A549 (cell line): Measurements from ENCODE around the gene ZNF341. TPM values are rescaled to one million over a fixed set of nuclear protein-coding genes. Genes with fewer than 3 reads are reported as not detected.

ENCODE experiments used
- ATAC-seq, 2 experiments: fragments of 200-7000 bp in 1 of 2; fragments of >200 bp in 1 of 2; cut with Nextera tagmentation in 1 of 2; cut with Tn5 transposase in 1 of 2; 3 replicates each; pipeline versions ENCODE4 v1.8.0 to v1.9.1; 2018 to 2020; ENCODE audit warnings: mild to moderate bottlenecking in 1 of 2, moderate library complexity in 1 of 2
- CTCF ChIA-PET: fragments of 300-600 bp; sonication (Branson Sonifier 250); formaldehyde crosslinking; extraction: SDS; loops from one replicate; lab custom pipeline; 2021; ENCODE audit warnings: antibody characterized with exemption, inconsistent platforms; lab: Yijun Ruan, JAX
- POLR2A ChIA-PET: fragments of 350-600 bp; formaldehyde crosslinking; extraction: SDS; loops from one replicate; lab custom pipeline; 2021; ENCODE audit warnings: antibody characterized with exemption, inconsistent platforms; lab: Yijun Ruan, JAX
- DNase-seq, 2 experiments: peaks; one replicate each; pipeline versions ENCODE4 v3.0.0 to v3.0.0-alpha.2; 2011 to 2016; ENCODE audit warnings: low read depth in 1 of 2, low spot score in 1 of 2
- FAIRE-seq: peaks from 2 replicates; lab custom pipeline; 2011; peaks lifted over from hg19 to GRCh38; lab: Jason Lieb, UNC
- H3K27ac ChIP-seq, 2 experiments: fragments of >200 bp; sonication (Bioruptor Twin); formaldehyde crosslinking; 3 replicates each; pipeline ENCODE4 v1.5.1; 2016 to 2017
- H3K4me1 ChIP-seq: fragments of >200 bp; sonication (Bioruptor Twin); formaldehyde crosslinking; 3 replicates; pipeline ENCODE4 v1.6.1; 2016
- H3K4me2 ChIP-seq: fragments of >200 bp; sonication (Bioruptor Twin); formaldehyde crosslinking; 3 replicates; pipeline ENCODE4 v1.6.1; 2016
- H3K4me3 ChIP-seq: fragments of >200 bp; sonication (Bioruptor Twin); formaldehyde crosslinking; 3 replicates; pipeline ENCODE4 v1.5.1; 2016
- H3K9me3 ChIP-seq: fragments of >200 bp; sonication (Bioruptor Twin); formaldehyde crosslinking; 3 replicates; pipeline ENCODE4 v1.6.1; 2016
- CBX2 ChIP-seq: fragments of 200-600 bp; sonication (generic); IDR thresholded peaks from 2 replicates; pipeline ENCODE4 v1.6.1; 2016; ENCODE audit warnings: low read depth, mild to moderate bottlenecking, borderline replicate concordance
- EHF ChIP-seq: fragments of 250-450 bp; sonication (Bioruptor Pico); IDR thresholded peaks from 2 replicates; pipeline ENCODE4 v1.5.0; 2020; ENCODE audit warnings: mild to moderate bottlenecking
- EHMT2 ChIP-seq: fragments of 200-600 bp; sonication (generic); IDR thresholded peaks from 2 replicates; pipeline ENCODE4 v1.6.1; 2016; ENCODE audit warnings: antibody characterized with exemption, low read depth, mild to moderate bottlenecking, moderate library complexity
- EP300 ChIP-seq, 2 experiments: fragments of >200 bp; sonication (Bioruptor Twin); formaldehyde crosslinking; IDR thresholded peaks; 2 replicates in 1 of 2; 3 replicates in 1 of 2; pipeline ENCODE4 v1.6.1; 2016 to 2017
- GATA3 ChIP-seq: IDR thresholded peaks from 2 replicates; pipeline ENCODE4 v1.6.1; 2012; ENCODE audit warnings: borderline replicate concordance
- HDAC2 ChIP-seq: fragments of 200-600 bp; sonication (generic); IDR thresholded peaks from 2 replicates; pipeline ENCODE4 v1.6.1; 2016
- HEYL ChIP-seq: fragments of 250-450 bp; sonication (Bioruptor Pico); IDR thresholded peaks from 2 replicates; pipeline ENCODE4 v1.8.0; 2021; ENCODE audit warnings: mild to moderate bottlenecking, moderate library complexity
- HOXA7 ChIP-seq: fragments of 250-450 bp; sonication (Bioruptor Pico); IDR thresholded peaks from 2 replicates; pipeline ENCODE4 v1.5.0; 2020; ENCODE audit warnings: mild to moderate bottlenecking, moderate library complexity
- HOXB13 ChIP-seq: fragments of 250-450 bp; sonication (Bioruptor Pico); IDR thresholded peaks from 2 replicates; pipeline ENCODE4 v1.5.0; 2020; ENCODE audit warnings: low read depth, mild to moderate bottlenecking, moderate library complexity
- HOXB5 ChIP-seq: fragments of 250-450 bp; sonication (Bioruptor Pico); IDR thresholded peaks from 2 replicates; pipeline ENCODE4 v1.5.0; 2020; ENCODE audit warnings: mild to moderate bottlenecking, moderate library complexity
- JUN ChIP-seq, 2 experiments: fragments of >200 bp; sonication (Bioruptor Twin); formaldehyde crosslinking; IDR thresholded peaks; 2 replicates in 1 of 2; 3 replicates in 1 of 2; pipeline ENCODE4 v1.6.1; 2016 to 2017
- KDM1A ChIP-seq: fragments of 200-600 bp; sonication (generic); IDR thresholded peaks from 2 replicates; pipeline ENCODE4 v1.6.1; 2016; ENCODE audit warnings: low read depth, mild to moderate bottlenecking
- MYC ChIP-seq: IDR thresholded peaks from 2 replicates; pipeline ENCODE4 v1.6.1; 2012; ENCODE audit warnings: mild to moderate bottlenecking, inconsistent platforms, low read length, improper control_type of control experiment, borderline replicate concordance
- NPAS2 ChIP-seq: fragments of 250-450 bp; sonication (Bioruptor Pico); IDR thresholded peaks from 2 replicates; pipeline ENCODE4 v1.8.0; 2022; ENCODE audit warnings: mild to moderate bottlenecking, moderate library complexity, borderline replicate concordance
- NR3C1 ChIP-seq: fragments of >200 bp; sonication (Bioruptor Twin); formaldehyde crosslinking; IDR thresholded peaks from 3 replicates; pipeline ENCODE4 v1.6.1; 2017
- POLR2A ChIP-seq: IDR thresholded peaks from 2 replicates; pipeline ENCODE4 v1.6.1; 2012; ENCODE audit warnings: mild to moderate bottlenecking, low read length
- RAD21 ChIP-seq, 2 experiments: fragments of >200 bp in 1 of 2; sonication (Bioruptor Twin) in 1 of 2; formaldehyde crosslinking in 1 of 2; IDR thresholded peaks in 1 of 2; conservative IDR thresholded peaks in 1 of 2; 2 replicates in 1 of 2; 3 replicates in 1 of 2; pipeline ENCODE4 v1.6.1; 2012 to 2018; ENCODE audit warnings: inconsistent platforms in 1 of 2
- RCOR1 ChIP-seq: fragments of 150-350 bp; IDR thresholded peaks from 2 replicates; pipeline ENCODE4 v1.6.1; 2014; ENCODE audit warnings: antibody characterized with exemption, low read length, low read depth
- RNF2 ChIP-seq: fragments of 200-600 bp; sonication (generic); IDR thresholded peaks from 2 replicates; pipeline ENCODE4 v1.6.1; 2016; ENCODE audit warnings: low read depth, mild to moderate bottlenecking, antibody characterized with exemption, moderate library complexity, borderline replicate concordance
- SMC3 ChIP-seq: fragments of >200 bp; sonication (Bioruptor Twin); formaldehyde crosslinking; IDR thresholded peaks from 3 replicates; pipeline ENCODE4 v1.6.1; 2018; ENCODE audit warnings: inconsistent platforms
- SREBF2 ChIP-seq: fragments of 450-650 bp; IDR thresholded peaks from 2 replicates; pipeline ENCODE4 v1.6.1; 2014; ENCODE audit warnings: mild to moderate bottlenecking, moderate library complexity
- TFCP2L1 ChIP-seq: fragments of 250-450 bp; sonication (Bioruptor Pico); IDR thresholded peaks from 2 replicates; pipeline ENCODE4 v1.5.0; 2021; ENCODE audit warnings: mild to moderate bottlenecking
- ZC3H11A ChIP-seq: fragments of 450-650 bp; IDR thresholded peaks from 2 replicates; pipeline ENCODE4 v1.6.1; 2014; ENCODE audit warnings: antibody characterized with exemption, mild to moderate bottlenecking
- ZNF302 ChIP-seq: fragments of 250-450 bp; sonication (Bioruptor Pico); IDR thresholded peaks from 2 replicates; pipeline ENCODE4 v1.9.0; 2021; ENCODE audit warnings: inconsistent platforms, mild to moderate bottlenecking, moderate library complexity
- ZSCAN20 ChIP-seq: fragments of 250-450 bp; sonication (Bioruptor Pico); IDR thresholded peaks from 2 replicates; pipeline ENCODE4 v1.8.0; 2022; ENCODE audit warnings: mild to moderate bottlenecking, moderate library complexity
- WGBS: methylation state at CpG from one replicate; pipeline ENCODE4 v1.1.6; 2017; ENCODE audit errors: missing lambda C conversion rate; 5-methylcytosine and 5-hydroxymethylcytosine counted together
- polyA plus RNA-seq, 4 experiments: library from polyadenylated mRNA; depleted of rRNA in 3 of 4; stranded (reverse); fragments of >200 nt; fragmentation: RNase III in 1 of 4; extraction: RNeasy Plus Mini Kit Qiagen cat#74134 plus additional on column Dnase treatment in 1 of 4; gene quantifications; 2 replicates in 3 of 4; 3 replicates in 1 of 4; pipeline ENCODE4 v1.2.3, GENCODE V29; 2011 to 2017
- TF ChIP-seq, protein P1 (sequence below): IDR thresholded peaks from 2 replicates; pipeline ENCODE4 v1.6.1; 2012
- TF ChIP-seq, protein P2 (sequence below): fragments of 450-650 bp; IDR thresholded peaks from 2 replicates; pipeline ENCODE4 v1.6.1; 2014; ENCODE audit warnings: antibody characterized with exemption
- TF ChIP-seq, protein P3 (sequence below): fragments of 150-350 bp; IDR thresholded peaks from 2 replicates; pipeline ENCODE4 v1.6.1; 2014; ENCODE audit warnings: low read depth, mild to moderate bottlenecking, low read length

Gene ZNF341
- polyA plus RNA-seq, 2 of the 4 experiments (the other 2 are of a cell fraction), result 2.1 to 4.1 TPM

DNA sequence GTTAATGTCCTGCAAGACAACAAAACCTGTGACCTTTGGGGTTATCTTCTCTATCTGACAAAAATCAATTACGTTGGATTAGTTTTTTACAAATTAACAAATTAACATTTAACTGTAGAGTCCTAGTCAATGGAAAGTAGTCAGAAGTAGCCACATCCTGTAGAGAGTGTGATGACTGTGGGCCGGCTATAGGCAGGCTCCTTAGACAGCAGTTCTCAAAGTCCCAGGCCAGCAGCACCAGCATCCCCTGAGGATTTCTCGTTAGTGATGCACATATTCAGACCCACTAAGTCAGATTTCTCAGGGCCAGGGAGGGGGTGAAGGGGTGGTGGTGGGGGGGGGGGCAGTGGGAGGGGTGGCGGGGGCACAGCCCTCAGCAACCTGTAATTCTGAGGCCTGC, 37.2 kb downstream of the ZNF341 start:
- H3K27ac ChIP-seq, result no peak overlapping the region
- CTCF ChIA-PET, result no interaction called here
- TF ChIP-seq JUN (IDR thresholded peaks at IDR 0.05), result no peak
- no peak for TF ChIP-seq SMC3
- TF ChIP-seq NPAS2 (CRISPR knock-in tag), result no peak
- TF ChIP-seq RCOR1, result no peak
- TF ChIP-seq ZC3H11A, result no peak
- no peak for TF ChIP-seq SREBF2
- TF ChIP-seq, all 56 proteins: peak for 0
- no peaks in the 10 kb centered on the region for H3K4me1 ChIP-seq
- no peaks in the 10 kb centered on the region for H3K9me3 ChIP-seq
- DNase-seq (no peak), ATAC-seq (no peak), FAIRE-seq (no peak)
- no peak overlapping the region for H3K4me2 ChIP-seq
- H3K4me3 ChIP-seq, result no peak overlapping the region
- WGBS, result 72% methylated on average over 4 of the region's 4 CpGs
- POLR2A ChIA-PET, result no interaction called here

DNA sequence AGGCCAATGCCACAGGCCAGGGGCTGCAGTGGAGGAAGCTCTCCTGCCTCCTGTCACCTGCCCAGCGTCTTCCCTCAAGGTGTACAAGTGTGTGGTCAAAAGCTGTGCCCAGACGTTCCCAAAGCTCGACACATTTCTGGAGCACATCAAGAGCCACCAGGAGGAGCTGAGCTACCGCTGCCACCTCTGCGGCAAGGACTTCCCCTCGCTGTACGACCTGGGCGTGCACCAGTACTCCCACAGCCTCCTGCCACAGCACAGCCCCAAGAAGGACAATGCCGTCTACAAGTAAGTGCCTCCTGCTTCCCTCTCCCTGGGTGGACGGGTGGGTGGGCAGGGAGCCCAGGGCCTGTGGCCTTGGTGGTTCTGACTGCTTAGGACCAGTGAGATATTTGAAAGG, 38.2 kb downstream of the ZNF341 start:
- ChIA-PET POLR2A (no interaction called here), CTCF (no interaction called here)
- TF ChIP-seq KDM1A (no peak), NR3C1 (no peak), POLR2A (no peak), HDAC2 (no peak), RCOR1 (no peak), CBX2 (no peak), EHMT2 (no peak), EHF (CRISPR knock-in tag) (no peak), MYC (no peak), ZSCAN20 (CRISPR knock-in tag) (no peak), EP300 (IDR thresholded peaks at IDR 0.05) (no peak), RAD21 (conservative IDR thresholded peaks at IDR 0.05 in 1 of 2, IDR thresholded peaks at IDR 0.05 in 1 of 2) (no peak), SREBF2 (no peak), HEYL (CRISPR knock-in tag) (no peak), HOXB13 (CRISPR knock-in tag) (no peak)
- TF ChIP-seq, protein P1, sequence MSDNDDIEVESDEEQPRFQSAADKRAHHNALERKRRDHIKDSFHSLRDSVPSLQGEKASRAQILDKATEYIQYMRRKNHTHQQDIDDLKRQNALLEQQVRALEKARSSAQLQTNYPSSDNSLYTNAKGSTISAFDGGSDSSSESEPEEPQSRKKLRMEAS, result no peak
- TF ChIP-seq, protein P2, sequence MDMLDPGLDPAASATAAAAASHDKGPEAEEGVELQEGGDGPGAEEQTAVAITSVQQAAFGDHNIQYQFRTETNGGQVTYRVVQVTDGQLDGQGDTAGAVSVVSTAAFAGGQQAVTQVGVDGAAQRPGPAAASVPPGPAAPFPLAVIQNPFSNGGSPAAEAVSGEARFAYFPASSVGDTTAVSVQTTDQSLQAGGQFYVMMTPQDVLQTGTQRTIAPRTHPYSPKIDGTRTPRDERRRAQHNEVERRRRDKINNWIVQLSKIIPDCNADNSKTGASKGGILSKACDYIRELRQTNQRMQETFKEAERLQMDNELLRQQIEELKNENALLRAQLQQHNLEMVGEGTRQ, result no peak
- no peak for ATAC-seq
- FAIRE-seq, result no peak
- Histone ChIP-seq H3K4me2 (no peak overlapping the region), H3K4me1 (no peaks in the 10 kb centered on the region), H3K27ac (no peak overlapping the region), H3K9me3 (no peaks in the 10 kb centered on the region), H3K4me3 (no peak overlapping the region)
- DNase-seq, result no peak
- 72% methylated on average over 10 of the region's 10 CpGs for WGBS

DNA sequence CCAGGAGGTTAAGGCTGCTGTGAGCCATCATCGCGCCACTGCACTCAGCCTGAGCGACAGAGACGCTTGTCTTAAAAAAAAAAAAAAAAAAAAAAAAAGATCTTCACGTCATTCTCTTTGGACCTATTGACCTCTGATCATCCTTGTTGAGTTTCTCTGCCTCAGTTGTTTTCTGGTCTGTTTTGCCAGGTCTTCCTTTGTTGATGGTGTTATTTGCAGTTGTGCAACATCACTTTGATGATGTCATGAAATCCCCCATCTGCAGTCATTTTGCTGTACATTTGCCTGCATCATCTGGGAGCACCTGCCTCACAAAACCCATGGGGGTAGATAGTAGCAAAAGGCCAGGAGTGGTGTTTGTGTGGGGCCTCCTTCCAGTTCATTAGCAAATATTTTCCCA, 40.1 kb downstream of the ZNF341 start:
- POLR2A ChIA-PET, result no interaction called here
- 94% methylated on average over 5 of the region's 5 CpGs for WGBS
- no peak overlapping the region for H3K4me3 ChIP-seq
- CTCF ChIA-PET, result no interaction called here
- H3K27ac ChIP-seq, result no peak overlapping the region
- TF ChIP-seq TFCP2L1 (CRISPR knock-in tag) (no peak), HOXB5 (CRISPR knock-in tag) (no peak), ZSCAN20 (CRISPR knock-in tag) (no peak), RNF2 (no peak), EHMT2 (no peak), HOXA7 (no peak), ZNF302 (no peak), GATA3 (no peak), NR3C1 (no peak), POLR2A (no peak)
- TF ChIP-seq, protein P1, result no peak
- TF ChIP-seq, protein P2, result no peak
- TF ChIP-seq, protein P3, sequence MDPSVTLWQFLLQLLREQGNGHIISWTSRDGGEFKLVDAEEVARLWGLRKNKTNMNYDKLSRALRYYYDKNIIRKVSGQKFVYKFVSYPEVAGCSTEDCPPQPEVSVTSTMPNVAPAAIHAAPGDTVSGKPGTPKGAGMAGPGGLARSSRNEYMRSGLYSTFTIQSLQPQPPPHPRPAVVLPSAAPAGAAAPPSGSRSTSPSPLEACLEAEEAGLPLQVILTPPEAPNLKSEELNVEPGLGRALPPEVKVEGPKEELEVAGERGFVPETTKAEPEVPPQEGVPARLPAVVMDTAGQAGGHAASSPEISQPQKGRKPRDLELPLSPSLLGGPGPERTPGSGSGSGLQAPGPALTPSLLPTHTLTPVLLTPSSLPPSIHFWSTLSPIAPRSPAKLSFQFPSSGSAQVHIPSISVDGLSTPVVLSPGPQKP, result no peak
- ATAC-seq (no peak), FAIRE-seq (no peak), DNase-seq (no peak)
- H3K4me1 ChIP-seq, result no peaks in the 10 kb centered on the region
- no peaks in the 10 kb centered on the region for H3K9me3 ChIP-seq
- no peak overlapping the region for H3K4me2 ChIP-seq
